Choroid plexus epithelial cell (primary cell): ENCODE data around the gene NNAT.

ENCODE experiments used
- DNase-seq: peaks from one replicate; pipeline ENCODE4 v3.0.0-alpha.2; 2010; ENCODE audit warnings: low read depth
- H3K4me3 ChIP-seq: 2 replicates; pipeline ENCODE4 v1.5.1; 2011; ENCODE audit warnings: low read depth, mild to moderate bottlenecking, control low read depth, low read length, moderate library complexity
- TF ChIP-seq, protein P1 (sequence below): conservative IDR thresholded peaks from 2 replicates; pipeline ENCODE4 v1.5.1; 2011; ENCODE audit warnings: low read depth, mild to moderate bottlenecking, control low read depth, inconsistent platforms, low read length, moderate library complexity

NNAT gene

DNA sequence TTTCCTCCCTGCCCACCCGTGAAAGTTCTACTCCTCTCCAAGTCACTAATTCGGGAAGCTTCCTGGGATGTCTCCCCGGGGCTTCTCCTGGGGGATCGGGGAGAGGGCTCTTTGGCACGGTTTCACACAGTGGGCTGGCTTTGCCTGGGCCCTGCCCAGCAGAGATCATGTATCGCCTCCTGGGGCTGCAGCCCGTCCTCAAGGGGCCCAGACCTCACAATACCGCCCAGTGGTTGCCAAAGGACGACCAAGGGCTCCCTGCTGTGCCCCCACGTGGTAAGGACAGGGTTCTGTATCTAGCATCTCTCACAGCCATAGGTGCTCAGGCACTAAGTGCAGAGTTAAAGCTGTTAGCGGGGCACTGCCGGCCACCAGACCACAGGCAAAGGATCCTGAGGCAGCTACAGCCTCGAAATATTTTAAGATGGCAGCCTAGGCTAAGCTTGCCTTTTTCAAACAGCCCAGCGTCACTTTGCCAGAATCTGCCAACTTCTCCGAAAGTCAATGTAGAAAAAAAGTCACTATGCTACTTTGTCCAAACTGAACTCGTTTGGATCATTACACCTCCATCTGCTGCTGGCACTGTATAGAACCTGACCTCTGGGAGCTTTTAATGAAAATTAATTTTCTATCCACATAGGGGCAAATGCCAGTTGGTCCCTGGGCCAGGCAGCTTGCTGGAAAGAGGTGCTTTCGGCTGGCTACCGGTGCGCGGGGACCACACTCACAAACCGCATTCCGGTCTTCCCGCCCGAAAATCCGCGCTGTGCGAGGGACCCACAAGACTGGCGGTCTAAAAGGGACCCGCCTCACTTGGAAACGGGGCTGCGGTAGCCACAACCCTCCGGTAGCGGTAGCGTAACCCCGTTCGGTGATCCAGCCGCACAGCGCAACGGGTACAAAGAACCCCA is 1.3 kb upstream of the NNAT start:
- peak overlapping the region; percentile 33 for H3K4me3 ChIP-seq
- peak; percentile 76 for DNase-seq
- TF ChIP-seq, protein P1, sequence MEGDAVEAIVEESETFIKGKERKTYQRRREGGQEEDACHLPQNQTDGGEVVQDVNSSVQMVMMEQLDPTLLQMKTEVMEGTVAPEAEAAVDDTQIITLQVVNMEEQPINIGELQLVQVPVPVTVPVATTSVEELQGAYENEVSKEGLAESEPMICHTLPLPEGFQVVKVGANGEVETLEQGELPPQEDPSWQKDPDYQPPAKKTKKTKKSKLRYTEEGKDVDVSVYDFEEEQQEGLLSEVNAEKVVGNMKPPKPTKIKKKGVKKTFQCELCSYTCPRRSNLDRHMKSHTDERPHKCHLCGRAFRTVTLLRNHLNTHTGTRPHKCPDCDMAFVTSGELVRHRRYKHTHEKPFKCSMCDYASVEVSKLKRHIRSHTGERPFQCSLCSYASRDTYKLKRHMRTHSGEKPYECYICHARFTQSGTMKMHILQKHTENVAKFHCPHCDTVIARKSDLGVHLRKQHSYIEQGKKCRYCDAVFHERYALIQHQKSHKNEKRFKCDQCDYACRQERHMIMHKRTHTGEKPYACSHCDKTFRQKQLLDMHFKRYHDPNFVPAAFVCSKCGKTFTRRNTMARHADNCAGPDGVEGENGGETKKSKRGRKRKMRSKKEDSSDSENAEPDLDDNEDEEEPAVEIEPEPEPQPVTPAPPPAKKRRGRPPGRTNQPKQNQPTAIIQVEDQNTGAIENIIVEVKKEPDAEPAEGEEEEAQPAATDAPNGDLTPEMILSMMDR = no peak

DNA sequence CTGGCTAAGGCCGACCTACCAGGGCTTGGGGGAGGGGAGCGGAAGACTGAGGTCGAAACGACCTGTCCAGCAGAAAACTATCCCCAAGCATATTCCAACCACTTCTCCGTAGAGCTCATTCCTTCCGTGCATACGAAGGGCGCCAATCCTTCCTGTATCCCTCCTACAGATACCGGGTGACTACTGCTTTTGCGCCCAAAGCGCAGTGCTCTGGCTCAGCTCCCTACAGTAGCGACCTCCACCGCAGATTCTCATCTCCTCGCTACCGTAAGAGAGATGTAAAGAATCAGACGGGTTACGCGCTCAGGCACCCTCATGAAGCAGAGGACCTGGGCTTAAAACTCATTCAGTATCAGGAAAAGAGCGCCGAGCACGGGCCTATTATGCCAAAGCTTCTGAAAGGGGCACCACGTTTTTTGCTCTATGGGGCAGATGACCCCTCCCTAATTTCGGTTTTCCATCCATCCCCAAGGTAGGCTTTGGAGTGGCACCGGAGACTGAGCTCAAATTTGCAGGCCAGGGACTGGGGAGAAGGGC is 563 bp upstream of the NNAT start:
- H3K4me3 ChIP-seq = peak overlapping the region; percentile 62
- TF ChIP-seq, protein P1 = no peak
- DNase-seq = peak; percentile 26

DNA sequence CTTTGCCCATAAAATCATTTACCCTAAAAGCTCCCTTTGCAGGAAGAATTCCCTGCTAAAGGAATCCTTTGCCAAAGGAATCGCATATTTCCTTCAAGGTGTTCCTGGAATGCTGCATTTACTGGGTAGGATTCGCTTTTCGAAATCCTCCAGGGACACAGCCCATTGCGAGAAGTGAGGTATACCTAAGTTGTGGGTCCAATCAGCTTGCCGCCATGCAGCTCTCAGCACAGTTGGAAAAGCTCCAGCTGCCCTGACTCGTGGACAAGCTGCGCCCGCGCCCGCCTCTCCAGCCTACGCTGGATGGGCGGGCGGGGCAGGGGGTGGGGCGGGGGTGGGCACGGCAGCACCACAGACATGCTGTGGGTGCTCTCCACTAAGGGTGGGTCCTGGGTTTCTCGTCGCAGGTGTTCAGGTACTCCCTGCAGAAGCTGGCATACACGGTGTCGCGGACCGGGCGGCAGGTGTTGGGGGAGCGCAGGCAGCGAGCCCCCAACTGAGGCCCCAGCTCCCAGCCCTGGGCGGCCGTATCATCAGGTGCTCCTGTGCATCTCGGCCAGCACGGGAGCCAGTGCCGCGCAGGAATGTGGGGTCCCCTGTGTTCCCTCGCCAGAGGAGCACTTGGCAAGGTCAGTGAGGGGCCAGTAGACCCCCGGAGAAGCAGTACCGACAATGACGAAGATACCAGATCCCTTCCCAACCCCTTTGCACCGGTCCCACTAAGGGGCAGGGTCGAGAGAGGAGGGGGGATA is 1.4 kb downstream of the NNAT start:
- peak; percentile 67 for DNase-seq
- TF ChIP-seq, protein P1 = no peak
- H3K4me3 ChIP-seq = peak overlapping the region; percentile 32

DNA sequence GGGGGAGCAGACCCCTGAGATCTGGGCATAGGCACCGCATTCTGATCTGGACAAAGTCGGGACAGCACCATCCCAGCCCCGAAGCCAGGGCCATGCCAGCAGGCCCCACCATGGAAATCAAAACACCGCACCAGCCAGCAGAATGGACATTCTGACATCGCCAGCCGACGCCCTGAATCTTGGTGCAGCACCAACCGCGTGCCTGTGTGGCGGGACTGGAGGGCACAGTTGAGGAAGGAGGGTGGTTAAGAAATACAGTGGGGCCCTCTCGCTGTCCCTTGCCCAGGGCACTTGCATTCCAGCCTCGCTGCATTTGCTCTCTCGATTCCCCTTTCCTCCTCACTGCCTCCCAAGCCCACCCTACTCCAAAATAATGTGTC is 2.0 kb downstream of the NNAT start:
- TF ChIP-seq, protein P1 = no peak
- no peak overlapping the region for H3K4me3 ChIP-seq
- DNase-seq = no peak

DNA sequence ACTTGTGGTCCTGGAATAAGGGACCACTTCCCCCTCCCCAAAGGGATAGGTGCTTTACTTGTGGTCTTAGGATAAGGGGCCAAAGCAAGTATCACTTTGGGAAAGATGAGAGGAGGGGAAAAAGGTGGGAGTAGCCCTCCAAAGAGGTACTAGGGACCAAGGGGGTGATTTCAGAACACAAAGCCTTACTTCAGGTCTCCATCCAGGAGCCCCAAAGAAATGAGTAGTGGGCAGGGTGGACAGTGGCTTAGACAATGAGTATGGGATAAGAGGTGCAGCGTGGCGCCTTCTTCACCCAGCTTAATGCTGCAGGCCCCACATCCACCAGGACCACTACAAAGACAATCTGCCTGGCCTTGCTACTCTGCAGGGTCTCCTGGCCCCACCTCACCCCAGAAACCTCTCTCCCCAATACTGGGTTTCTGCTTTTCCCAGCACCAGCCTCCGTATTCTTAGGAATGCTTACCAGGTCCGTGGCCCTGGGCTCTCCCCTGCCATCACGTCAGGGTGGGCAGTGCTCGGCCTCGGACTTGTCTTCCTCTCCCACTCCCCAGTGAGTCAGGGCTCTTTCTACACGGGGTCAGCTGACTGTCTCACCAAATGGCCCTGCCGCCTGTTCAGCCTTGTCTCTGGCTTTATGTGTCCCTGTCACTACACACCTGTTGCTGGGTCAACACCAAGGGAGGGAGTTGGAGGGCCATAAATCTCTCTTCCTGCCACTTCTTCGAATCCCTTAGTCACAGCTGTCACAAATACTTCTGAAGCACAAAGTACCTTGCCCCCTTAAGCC is 3.1 kb downstream of the NNAT start:
- TF ChIP-seq, protein P1 = no peak
- DNase-seq = no peak
- H3K4me3 ChIP-seq = no peak overlapping the region

DNA sequence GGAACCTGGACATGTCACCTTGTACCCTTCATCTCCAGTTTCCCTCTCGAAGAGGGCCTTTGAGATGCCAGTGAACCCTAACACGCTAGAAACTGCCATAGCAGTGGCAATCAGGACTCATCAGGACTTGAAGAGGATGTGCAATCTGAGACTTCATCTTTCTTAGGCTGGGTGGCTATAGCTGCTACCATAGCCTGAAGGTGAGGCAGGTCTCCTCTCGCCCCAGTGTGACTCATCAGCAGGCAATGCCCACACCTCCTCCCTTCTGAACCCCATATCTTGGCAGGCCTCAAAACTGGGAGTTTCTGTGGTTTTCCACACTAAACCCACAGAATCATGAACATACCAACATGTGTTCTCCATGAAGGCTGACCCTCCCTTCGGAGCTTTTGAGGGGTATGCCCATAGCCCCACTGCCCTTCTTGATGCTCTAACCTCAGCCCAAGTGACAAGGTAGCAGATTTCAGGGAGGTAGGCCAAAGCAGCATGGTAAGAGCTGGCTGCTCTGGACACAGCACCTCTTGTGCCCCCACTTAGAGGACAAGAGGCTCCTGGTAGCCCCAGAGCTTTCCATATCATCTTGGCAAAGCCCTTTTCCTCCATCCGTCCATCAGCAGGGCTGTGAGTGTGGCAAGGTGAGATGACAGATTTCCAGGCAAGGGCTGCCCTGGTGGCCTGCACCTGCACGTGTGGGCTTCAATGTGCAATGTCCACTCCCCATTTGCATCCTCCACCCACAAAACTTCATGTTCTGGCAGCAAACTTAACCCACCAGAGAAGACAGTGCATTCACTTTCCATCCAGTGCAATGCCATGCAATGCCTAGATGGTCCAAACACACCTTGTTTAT is 4.0 kb downstream of the NNAT start:
- H3K4me3 ChIP-seq = peak overlapping the region; percentile 5
- TF ChIP-seq, protein P1 = no peak
- DNase-seq = no peak
